Renal cortex interstitium (tissue), 11 donors: ENCODE results near the gene MRNIP. TPM values are rescaled to one million over a fixed set of nuclear protein-coding genes. Genes with fewer than 3 reads are reported as not detected.
A peak's percentile ranks its signal among the peaks of the same experiment; 100 is the strongest.

ENCODE experiments used
- DNase-seq, 11 donors: peaks; one replicate each; pipeline ENCODE4 v3.0.0-alpha.2; 2013; ENCODE audit warnings: low read depth in 9 of 11, low spot score in 4 of 11; ENCODE audit errors: extremely low read depth in 1 of 11
- polyA plus RNA-seq, 3 donors: library from polyadenylated mRNA; unstranded; fragments of 120-200 nt; gene quantifications; one replicate each; pipeline ENCODE4 v1.2.1, GENCODE V29; 2013; ENCODE audit not compliant: insufficient read length in 3 of 3

The MRNIP gene
- polyA plus RNA-seq, 3 donors = 34.9 to 55.8 (median 40.7) TPM

DNA sequence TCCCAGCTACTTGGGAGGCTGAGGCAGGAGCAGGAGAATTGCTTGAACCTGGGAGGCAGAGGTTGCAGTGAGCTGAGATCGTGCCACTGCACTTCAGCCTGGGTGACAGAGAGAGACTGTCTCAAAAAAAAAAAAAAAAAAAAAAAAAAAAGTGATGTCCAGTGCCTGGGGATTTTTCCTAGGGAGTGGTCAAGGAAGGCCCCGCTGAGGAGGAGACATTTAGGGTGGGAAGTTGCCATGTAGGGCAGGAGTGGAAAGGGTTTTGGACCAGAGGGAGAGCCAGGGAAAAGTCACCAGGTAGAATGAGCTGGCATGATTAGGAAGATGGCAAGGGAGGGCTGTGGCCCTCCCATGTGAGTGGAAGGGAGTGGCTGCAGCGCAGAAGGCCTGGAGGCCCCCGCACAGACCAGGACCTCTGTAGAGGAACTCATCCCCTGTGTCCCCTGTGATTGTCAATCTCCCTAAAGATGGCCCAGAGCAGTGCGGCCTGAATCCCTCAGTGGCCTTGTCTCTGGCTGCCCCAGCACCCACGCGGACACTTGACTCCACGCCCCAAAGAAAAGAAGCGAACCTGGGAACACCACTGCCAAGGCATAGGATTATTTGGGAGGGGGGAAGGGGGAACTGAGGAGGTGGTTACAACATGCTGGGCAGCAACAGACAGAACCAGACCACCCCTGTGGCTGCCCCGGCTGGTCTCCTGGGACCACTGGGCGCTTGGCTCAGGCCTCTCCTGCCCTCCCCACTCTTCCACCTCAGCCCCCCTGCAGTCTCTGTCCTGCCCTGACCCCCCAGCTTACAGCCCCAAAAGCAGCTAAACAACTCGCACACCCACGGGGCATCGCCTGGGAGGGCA is 40.5 kb downstream of the MRNIP start:
- no peak for DNase-seq

GRCh38 chr5:179817470-179817840 is 41.2 kb downstream of the MRNIP start:
- DNase-seq = no peak

DNA sequence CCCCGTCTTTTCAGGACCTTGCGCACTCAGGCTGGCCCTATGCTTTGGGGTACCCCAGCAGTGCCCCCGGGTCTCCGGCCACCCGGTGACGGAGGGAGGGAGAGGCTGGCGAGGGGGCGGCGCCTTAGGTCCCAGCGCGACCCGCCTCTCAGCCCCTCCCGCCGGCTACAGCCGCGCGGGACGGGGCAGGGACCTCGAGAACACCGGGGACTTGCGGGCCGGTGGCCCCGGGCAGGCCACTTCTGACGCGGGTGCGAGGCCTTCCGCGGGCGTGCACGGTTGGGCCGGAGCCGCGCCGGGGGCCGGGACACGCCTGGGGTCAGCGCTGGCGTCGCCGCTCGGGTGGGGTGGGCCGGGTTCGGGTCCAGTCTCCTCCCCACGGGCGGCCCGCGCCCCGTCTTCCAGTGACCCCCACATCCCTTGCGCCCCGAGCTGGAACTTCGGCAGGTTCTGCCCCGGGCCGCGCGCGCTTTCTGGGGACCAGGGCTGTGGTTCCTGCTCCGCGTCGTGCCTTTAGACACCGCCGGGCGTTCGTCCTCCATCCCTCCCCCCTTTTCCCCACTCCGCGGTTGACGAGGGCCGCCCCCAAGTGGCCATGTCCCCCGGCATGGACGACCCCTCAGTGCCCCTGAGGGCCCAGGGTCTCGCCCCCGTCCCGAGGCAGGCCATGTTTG is 41.7 kb downstream of the MRNIP start:
- no peak for DNase-seq

GRCh38 chr5:179816401-179816795 is 42.2 kb downstream of the MRNIP start:
- DNase-seq = no peak

DNA sequence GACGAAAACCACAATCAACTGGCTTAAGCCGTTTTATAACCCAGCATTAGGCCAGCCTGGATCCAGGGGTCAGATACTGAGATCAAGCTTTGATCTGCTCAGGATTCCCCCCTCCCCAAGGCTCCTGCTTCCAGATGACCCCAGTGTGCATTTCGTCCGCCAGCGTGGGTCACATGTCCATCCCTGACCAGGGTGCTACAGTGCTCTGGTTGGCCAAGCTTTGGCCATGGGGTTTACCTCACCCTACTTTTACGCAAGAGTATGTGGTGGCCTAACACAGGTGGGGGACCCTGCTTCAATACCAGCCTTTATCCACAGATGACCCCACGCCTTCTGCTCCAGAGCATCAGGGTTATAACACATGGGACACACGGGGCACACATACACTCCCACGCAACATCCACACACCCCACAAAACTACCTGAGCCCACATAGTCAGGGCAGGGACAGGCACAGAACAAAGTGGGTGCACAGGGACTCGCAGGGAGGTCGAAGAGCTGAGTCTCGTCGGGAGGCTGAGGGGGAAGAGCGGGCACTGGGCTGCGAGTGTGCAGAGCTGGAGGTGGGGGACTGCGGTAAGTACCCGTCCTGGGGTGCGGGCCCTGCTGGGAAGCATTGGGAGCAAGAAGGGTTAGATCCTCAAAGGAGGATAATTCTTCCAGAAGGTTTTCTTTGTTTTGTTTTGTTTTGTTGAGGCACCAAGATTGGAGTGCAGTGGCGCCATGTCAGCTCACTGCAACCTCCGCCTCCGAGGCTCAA is 42.9 kb downstream of the MRNIP start:
- no peak for DNase-seq

DNA sequence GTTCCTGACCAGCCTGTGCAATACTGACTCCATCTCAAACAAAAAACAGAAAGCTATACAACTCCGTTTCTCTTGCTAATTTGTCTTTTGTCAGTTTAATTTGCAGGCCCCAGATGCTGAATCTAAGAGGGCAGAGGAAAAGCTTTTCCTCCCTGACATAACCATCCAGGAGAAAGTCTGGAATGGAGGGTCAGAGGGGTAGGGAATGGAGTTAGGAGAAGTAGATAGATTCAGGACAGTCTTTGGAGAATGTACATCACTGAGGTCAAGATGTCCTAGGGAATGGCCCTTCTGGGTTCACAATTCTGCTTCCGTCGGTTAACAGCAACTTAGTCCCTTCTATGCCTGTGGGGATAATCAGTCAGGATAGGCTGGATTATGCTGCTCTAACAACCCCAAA is 44.5 kb downstream of the MRNIP start:
- DNase-seq = no peak

- no peak for DNase-seq
These were observed 45.5 kb downstream of the MRNIP start for GRCh38 chr5:179812997-179813607.

DNA sequence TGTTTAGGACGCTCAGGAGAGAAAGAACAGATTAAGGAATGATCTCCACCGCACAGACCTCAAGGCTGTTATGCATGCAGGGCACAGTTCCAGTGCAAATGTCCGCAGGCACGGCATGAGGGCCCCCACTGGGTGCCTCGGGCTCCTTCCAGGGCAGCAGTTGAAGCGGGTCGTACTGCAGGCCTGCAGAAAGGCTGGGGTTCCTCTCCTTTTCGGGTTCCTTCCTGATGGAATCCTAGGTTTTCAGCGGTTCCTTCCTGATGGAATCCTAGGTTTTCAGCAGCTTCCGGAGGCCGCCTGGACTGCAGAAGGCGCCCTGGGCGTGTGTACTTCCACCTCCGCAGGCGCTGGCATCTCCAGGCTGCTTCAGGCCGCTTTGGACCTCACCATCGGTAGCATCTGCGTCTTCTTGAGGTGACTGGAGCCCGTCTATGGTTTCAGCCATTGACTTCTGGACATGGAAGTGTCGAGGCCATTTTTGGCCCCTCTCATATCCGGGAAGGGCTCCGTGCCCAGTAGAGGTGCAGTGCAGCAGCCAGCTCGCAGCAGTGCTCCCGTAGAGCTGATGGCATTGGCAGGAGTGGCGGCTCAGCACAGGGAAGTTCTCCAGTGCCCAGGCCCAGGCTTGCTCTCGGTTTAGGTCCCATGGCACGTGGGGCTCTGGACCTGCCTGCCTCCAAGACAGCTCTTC is 46.3 kb downstream of the MRNIP start:
- no peak for DNase-seq

GRCh38 chr5:179806250-179807048 is 52.2 kb downstream of the MRNIP start, which contains the start of gene MGAT4B:
MGAT4B (minus strand) TSS chr5:179806866; CDS start chr5:179806583, 283 bp downstream.
- peak in 2 of 11 donors; percentile 69 to 76 for DNase-seq

DNA sequence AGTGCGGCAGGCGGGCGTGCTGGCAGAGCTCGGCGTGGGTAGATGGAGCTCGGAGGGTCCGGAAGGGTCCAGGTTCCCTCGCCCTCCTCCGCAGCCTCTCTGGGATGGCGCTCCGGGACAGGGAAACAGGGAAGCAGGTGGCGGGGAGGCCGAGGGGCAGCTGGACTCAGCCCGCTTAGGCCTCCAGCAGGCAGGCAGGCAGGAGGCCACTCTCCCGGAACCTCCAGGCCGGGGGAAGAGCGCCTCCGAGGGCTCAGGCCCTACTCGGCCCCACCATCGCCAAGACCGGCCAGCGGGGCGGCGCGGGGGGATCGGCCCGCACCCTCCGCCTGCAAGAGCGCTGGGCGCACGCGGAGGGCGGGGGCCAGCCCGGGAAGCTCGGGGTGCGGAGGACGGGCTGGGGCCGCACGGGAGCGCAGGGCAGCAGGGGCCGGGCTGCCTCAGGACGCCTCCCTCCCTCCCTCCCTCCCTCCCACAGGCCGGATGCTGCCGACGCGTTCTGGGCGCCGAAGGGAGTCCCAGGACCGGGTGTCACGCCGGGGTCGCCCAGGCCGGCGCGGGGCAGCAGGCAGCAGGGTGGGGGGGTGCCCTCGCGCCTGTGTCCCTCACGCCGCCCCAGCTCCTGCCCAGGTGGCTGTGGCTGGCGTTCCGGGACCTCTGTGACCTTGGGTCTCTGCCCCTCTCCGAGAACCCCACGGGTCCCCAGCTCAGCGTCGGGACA is 52.9 kb downstream of the MRNIP start:
- DNase-seq = no peak

DNA sequence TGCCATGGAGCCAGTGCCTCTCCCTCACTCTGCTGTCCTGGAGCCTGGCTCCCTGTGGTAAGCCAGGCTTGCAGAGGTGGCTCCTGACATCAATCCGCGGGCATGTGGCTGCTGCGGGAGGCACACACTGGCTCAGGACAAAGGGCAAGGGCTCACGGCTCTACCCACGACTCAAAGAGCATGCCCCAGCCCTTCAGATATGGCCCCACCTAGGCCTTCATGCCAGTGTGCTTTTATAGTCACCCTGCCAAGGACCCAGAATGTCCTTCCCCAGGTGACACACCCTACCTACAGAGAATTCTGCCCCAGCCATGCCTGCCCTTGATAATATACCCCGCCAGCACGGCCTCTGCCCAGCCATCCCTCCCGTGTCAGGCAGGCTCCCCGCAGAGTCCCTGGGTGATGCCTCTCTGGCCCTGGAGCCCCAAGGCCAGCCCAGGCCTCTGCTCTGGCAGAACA is 53.5 kb downstream of the MRNIP start:
- no peak for DNase-seq

DNA sequence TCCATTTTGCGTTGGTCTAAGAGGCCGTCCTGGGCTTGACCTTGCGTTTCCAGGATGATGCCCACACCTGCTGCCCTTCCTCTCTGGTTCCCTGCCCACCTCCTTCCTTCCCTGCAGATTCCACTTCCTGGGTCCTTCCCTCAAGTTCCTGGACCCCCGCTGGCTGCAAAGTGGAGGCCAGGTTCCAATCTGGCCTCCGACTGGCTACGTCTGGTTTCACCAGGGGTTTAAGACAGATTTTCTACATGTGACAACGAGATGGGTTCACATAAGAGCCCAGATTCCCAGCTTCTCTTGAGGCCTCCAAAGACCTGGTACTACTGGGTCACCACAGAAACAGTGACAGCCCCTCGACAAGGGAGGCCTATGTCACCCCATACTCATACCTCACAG is 54.1 kb downstream of the MRNIP start:
- DNase-seq = no peak

GRCh38 chr5:179803651-179804554 is 54.7 kb downstream of the MRNIP start:
- no peak for DNase-seq

DNA sequence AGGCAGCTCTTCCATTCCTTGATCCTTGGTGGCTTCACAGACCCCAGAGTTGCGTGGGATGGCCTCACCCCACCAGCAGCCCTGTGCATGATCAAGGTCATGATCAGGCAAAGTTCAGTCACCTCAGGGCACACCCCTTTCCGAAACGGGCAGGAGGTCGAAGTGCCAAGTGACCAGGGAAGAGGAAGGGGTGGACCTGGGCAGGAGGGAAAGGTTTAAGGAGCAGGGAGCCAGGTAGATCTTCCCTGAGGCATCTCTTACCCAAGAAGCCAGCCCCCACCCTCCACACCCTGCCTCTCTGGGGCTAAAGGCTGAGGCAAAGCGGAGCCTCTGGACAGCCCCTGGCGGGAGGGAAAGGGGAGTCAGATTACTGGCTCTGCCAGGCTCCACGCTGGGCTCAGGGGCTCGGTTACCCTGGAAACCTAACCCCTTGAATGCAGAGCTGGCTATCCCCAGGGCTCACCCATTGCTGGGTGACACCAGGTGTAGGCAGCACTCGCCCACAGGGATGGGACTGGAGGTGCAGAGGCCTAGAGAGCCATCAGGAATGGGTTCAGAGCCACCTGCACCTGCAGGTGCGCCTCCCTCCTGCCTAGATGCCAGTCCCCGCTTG is 55.6 kb downstream of the MRNIP start:
- no peak for DNase-seq

- no peak for DNase-seq
These were observed 56.3 kb downstream of the MRNIP start for GRCh38 chr5:179802207-179802883.
